Measurements from ENCODE around the gene NEGR1. TPM values are rescaled to one million over a fixed set of nuclear protein-coding genes. Genes with fewer than 3 reads are reported as not detected.

NEGR1 gene
- total and polyA plus RNA-seq, 9 of the 15 experiments (the other 6 are each of a cell fraction or from before 2014, with no cell fraction given), result not detected

- Histone ChIP-seq H3K9me3 (replicated peaks; ENCODE audit: control insufficient read depth, insufficient read depth, low read depth, low read length) (no peaks in the 10 kb centered on the region), H3K4me1 (replicated peaks in 1 of 2; ENCODE audit: control insufficient read depth in 2 of 2, insufficient read depth in 2 of 2, low read length in 2 of 2) (no peaks in the 10 kb centered on the region), H3K27me3 (ENCODE audit: control insufficient read depth in 2 of 2, insufficient read depth in 2 of 2, low read length in 2 of 2) (no peaks in the 10 kb centered on the region), H3K4me2 (ENCODE audit: insufficient read depth, low read length) (no peak overlapping the region), H3K79me2 (ENCODE audit: control insufficient read depth, insufficient read depth, low read length) (no peaks in the 10 kb centered on the region), H3K36me3 (ENCODE audit: control insufficient read depth, insufficient read depth, low read length) (no peaks in the 10 kb centered on the region), H3K4me3 (no peak overlapping the region), H4K20me1 (replicated peaks; ENCODE audit: control insufficient read depth, insufficient read depth, low read length) (no peaks in the 10 kb centered on the region), H3K9me1 (ENCODE audit: control insufficient read depth, insufficient read depth, low read length) (no peaks in the 10 kb centered on the region), H3K9ac (ENCODE audit: insufficient read depth in 1 of 2, low read depth in 2 of 2, low read length in 2 of 2) (no peak overlapping the region), H3K27ac (ENCODE audit: extremely low read depth, low read depth, low read length) (no peak overlapping the region), H2AFZ (ENCODE audit: low read depth, low read length) (no peak overlapping the region)
- ATAC-seq (no peak), DNase-seq (ENCODE audit: extremely low read depth in 1 of 4, low spot score in 3 of 4) (no peak), FAIRE-seq (no peak)
- in situ Hi-C loops (cut with MboI) (no loop called here), intact Hi-C loops (cut with micrococcal nuclease) (no loop called here)
- WGBS (ENCODE audit: insufficient coverage, low coverage, missing lambda C conversion rate), result 0% methylated on average over 3 of the region's 3 CpGs
- BruUV-seq (replicated peaks), result no TSS peak
- no peak for TF ChIP-seq HNRNPH1 (optimal IDR thresholded peaks at IDR 0.05; ENCODE audit: low read depth, low read length)
- no peak for TF ChIP-seq PATZ1 (CRISPR knock-in tag; IDR thresholded peaks at IDR 0.05; ENCODE audit: borderline replicate concordance)
- TF ChIP-seq ATF6 (CRISPR knock-in tag; IDR thresholded peaks at IDR 0.05), result no peak
- no peak for TF ChIP-seq MAFG (tag; conservative IDR thresholded peaks at IDR 0.05)
- TF ChIP-seq TARDBP (IDR thresholded peaks at IDR 0.05), result no peak
- TF ChIP-seq ZC3H8 (IDR thresholded peaks at IDR 0.05), result no peak
- no peak for TF ChIP-seq TCF7L2 (IDR thresholded peaks at IDR 0.05; ENCODE audit: low read depth, low read length)
- TF ChIP-seq STAT5A (IDR thresholded peaks at IDR 0.05; ENCODE audit: borderline replicate concordance, low read length), result no peak
- no peak for TF ChIP-seq ZKSCAN8 (CRISPR knock-in tag; IDR thresholded peaks at IDR 0.05)
- ChIA-PET CTCF (ENCODE audit: low intra/inter-chr PET ratio) (no interaction called here), POLR2A (no interaction called here)
Observed at GRCh38 chr1:71586030-71586429, 696.3 kb downstream of the NEGR1 start.
